ENCODE results near the gene TIE1. TPM values are rescaled to one million over a fixed set of nuclear protein-coding genes. Genes with fewer than 3 reads are reported as not detected.

TIE1 gene
- total and polyA plus RNA-seq, 2 of the 13 experiments (the other 11 are each of a cell fraction or from before 2014, with no cell fraction given) = 0.58 to 0.84 TPM

DNA sequence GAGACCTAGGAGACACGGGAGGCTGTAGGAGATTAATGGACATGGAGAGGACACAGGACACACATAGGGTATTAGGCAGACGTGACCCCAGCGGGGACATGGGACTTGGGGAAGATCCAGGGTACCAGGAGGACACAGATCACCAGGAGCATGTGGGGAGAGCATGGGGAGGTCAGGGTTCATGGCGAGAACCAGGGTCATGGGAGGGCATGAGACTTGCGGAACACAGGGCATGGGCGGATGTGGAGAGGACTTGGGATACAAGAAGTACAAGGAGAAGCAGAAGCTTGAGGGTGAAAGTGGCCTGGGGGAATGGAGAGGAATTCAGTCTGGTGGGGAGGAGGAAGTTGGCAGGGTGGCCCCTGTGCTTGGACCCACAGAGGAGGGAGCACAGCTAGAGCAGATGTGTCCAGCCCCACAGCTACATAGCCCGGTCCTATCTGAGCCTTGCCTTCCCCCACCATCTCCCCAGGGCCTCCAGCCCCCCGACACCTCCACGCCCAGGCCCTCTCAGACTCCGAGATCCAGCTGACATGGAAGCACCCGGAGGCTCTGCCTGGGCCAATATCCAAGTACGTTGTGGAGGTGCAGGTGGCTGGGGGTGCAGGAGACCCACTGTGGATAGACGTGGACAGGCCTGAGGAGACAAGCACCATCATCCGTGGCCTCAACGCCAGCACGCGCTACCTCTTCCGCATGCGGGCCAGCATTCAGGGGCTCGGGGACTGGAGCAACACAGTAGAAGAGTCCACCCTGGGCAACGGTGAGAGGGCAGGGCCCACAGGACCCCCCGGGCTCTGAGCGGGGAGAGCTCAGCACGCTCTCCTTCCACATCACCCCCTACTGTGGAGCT, 12.1 kb downstream of the TIE1 start (continued):
- TF ChIP-seq, protein P1, sequence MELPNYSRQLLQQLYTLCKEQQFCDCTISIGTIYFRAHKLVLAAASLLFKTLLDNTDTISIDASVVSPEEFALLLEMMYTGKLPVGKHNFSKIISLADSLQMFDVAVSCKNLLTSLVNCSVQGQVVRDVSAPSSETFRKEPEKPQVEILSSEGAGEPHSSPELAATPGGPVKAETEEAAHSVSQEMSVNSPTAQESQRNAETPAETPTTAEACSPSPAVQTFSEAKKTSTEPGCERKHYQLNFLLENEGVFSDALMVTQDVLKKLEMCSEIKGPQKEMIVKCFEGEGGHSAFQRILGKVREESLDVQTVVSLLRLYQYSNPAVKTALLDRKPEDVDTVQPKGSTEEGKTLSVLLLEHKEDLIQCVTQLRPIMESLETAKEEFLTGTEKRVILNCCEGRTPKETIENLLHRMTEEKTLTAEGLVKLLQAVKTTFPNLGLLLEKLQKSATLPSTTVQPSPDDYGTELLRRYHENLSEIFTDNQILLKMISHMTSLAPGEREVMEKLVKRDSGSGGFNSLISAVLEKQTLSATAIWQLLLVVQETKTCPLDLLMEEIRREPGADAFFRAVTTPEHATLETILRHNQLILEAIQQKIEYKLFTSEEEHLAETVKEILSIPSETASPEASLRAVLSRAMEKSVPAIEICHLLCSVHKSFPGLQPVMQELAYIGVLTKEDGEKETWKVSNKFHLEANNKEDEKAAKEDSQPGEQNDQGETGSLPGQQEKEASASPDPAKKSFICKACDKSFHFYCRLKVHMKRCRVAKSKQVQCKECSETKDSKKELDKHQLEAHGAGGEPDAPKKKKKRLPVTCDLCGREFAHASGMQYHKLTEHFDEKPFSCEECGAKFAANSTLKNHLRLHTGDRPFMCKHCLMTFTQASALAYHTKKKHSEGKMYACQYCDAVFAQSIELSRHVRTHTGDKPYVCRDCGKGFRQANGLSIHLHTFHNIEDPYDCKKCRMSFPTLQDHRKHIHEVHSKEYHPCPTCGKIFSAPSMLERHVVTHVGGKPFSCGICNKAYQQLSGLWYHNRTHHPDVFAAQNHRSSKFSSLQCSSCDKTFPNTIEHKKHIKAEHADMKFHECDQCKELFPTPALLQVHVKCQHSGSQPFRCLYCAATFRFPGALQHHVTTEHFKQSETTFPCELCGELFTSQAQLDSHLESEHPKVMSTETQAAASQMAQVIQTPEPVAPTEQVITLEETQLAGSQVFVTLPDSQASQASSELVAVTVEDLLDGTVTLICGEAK (IDR thresholded peaks at IDR 0.05) = no peak
- TF ChIP-seq, protein P1 (CRISPR knock-in tag; IDR thresholded peaks at IDR 0.05) = 0 out of 2 replicates have a peak, but pooled peaks have one; percentile 15
- TF ChIP-seq ZNF550 (CRISPR knock-in tag; IDR thresholded peaks at IDR 0.05; ENCODE audit: borderline replicate concordance) = no peak
- TF ChIP-seq, protein P2, sequence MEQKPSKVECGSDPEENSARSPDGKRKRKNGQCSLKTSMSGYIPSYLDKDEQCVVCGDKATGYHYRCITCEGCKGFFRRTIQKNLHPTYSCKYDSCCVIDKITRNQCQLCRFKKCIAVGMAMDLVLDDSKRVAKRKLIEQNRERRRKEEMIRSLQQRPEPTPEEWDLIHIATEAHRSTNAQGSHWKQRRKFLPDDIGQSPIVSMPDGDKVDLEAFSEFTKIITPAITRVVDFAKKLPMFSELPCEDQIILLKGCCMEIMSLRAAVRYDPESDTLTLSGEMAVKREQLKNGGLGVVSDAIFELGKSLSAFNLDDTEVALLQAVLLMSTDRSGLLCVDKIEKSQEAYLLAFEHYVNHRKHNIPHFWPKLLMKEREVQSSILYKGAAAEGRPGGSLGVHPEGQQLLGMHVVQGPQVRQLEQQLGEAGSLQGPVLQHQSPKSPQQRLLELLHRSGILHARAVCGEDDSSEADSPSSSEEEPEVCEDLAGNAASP (CRISPR knock-in tag; IDR thresholded peaks at IDR 0.05; ENCODE audit: borderline replicate concordance) = peak; percentile 93
- TF ChIP-seq SYNCRIP (IDR thresholded peaks at IDR 0.05; ENCODE audit: insufficient read depth, low read depth, low read length) = no peak
- TF ChIP-seq RARA (CRISPR knock-in tag; IDR thresholded peaks at IDR 0.05) = peak; percentile 95
- TF ChIP-seq, protein P3, sequence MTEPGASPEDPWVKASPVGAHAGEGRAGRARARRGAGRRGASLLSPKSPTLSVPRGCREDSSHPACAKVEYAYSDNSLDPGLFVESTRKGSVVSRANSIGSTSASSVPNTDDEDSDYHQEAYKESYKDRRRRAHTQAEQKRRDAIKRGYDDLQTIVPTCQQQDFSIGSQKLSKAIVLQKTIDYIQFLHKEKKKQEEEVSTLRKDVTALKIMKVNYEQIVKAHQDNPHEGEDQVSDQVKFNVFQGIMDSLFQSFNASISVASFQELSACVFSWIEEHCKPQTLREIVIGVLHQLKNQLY (CRISPR knock-in tag; IDR thresholded peaks at IDR 0.05) = peak; percentile 78; the same call in 1 of the 2 replicates
- TF ChIP-seq MIER3 (CRISPR knock-in tag; IDR thresholded peaks at IDR 0.05; ENCODE audit: borderline replicate concordance) = peak; percentile 27; the same call in 1 of the 2 replicates
- TF ChIP-seq, protein P4, sequence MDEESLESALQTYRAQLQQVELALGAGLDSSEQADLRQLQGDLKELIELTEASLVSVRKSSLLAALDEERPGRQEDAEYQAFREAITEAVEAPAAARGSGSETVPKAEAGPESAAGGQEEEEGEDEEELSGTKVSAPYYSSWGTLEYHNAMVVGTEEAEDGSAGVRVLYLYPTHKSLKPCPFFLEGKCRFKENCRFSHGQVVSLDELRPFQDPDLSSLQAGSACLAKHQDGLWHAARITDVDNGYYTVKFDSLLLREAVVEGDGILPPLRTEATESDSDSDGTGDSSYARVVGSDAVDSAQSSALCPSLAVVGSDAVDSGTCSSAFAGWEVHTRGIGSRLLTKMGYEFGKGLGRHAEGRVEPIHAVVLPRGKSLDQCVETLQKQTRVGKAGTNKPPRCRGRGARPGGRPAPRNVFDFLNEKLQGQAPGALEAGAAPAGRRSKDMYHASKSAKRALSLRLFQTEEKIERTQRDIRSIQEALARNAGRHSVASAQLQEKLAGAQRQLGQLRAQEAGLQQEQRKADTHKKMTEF (CRISPR knock-in tag; IDR thresholded peaks at IDR 0.05) = no peak
- peak; percentile 53 for TF ChIP-seq NR2F6 (IDR thresholded peaks at IDR 0.05)
- peak; percentile 72; the same call in 1 of the 2 replicates for TF ChIP-seq NR2F6 (CRISPR knock-in tag; IDR thresholded peaks at IDR 0.05)
- TF ChIP-seq SKI (IDR thresholded peaks at IDR 0.05; ENCODE audit: partially characterized antibody) = peak; percentile 20
- no peak for TF ChIP-seq ZNF781 (CRISPR knock-in tag; IDR thresholded peaks at IDR 0.05; ENCODE audit: borderline replicate concordance, not compliant biosample characterization)
- peak; percentile 87 for TF ChIP-seq RXRA (CRISPR knock-in tag; IDR thresholded peaks at IDR 0.05)
- no peak for TF ChIP-seq KLF16 (CRISPR knock-in tag; IDR thresholded peaks at IDR 0.05)

All from HepG2 (cell line).